Large intestine (tissue), 3 donors: ENCODE results near the gene BRINP2. TPM values are rescaled to one million over a fixed set of nuclear protein-coding genes. Genes with fewer than 3 reads are reported as not detected.

Experiments used
- DNase-seq, 2 donors: peaks; one replicate each; pipeline versions ENCODE4 v3.0.0 to v3.0.0-alpha.2; 2013
- H3K27ac ChIP-seq: one replicate; pipeline ENCODE4 v1.5.1; 2013; ENCODE audit warnings: low read length
- H3K27me3 ChIP-seq: 2 replicates; pipeline ENCODE4 v1.6.1; 2013; ENCODE audit warnings: low read length; ENCODE audit not compliant: control insufficient read depth, insufficient read depth
- H3K36me3 ChIP-seq: 2 replicates; pipeline ENCODE4 v1.6.1; 2013; ENCODE audit warnings: low read length; ENCODE audit not compliant: control insufficient read depth, insufficient read depth
- H3K4me1 ChIP-seq: one replicate; pipeline ENCODE4 v1.6.1; 2013; ENCODE audit warnings: low read length; ENCODE audit not compliant: control insufficient read depth, insufficient read depth
- H3K4me3 ChIP-seq: one replicate; pipeline ENCODE4 v1.5.1; 2013; ENCODE audit warnings: low read length
- H3K9me3 ChIP-seq: one replicate; pipeline ENCODE4 v1.6.1; 2013; ENCODE audit warnings: mild to moderate bottlenecking, low read depth, low read length, moderate library complexity; ENCODE audit not compliant: control insufficient read depth
- WGBS: methylation state at CpG from one replicate; pipeline ENCODE4 v1.1.5; 2013; ENCODE audit warnings: low lambda C conversion rate; ENCODE audit not compliant: insufficient coverage; 5-methylcytosine and 5-hydroxymethylcytosine counted together
- polyA plus RNA-seq: library from polyadenylated mRNA; unstranded; fragments of 120-200 nt; gene quantifications from one replicate; pipeline ENCODE4 v1.2.1, GENCODE V29; 2013

BRINP2 gene
- polyA plus RNA-seq, 1 donor = 0.12 TPM

DNA sequence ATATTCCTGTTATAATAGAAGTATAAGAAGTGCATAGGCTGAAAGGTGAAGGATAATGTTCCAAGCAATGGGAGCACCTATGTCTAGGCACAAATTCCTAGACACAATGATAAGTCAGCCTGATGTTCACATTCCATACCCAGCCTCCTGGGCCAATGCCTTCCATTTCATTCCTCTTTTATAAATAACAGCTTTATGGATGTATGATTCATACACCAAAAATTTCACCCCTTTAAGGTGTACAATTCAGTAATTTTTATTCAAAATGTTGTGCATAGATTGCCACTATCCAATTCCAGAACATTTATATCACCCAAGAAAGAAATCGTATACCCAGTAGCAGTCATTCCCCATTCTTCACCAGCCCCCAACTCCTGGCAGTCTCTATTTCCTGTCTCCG lies 118.8 kb downstream of the BRINP2 start:
- no peak overlapping the region for H3K27ac ChIP-seq
- H3K4me3 ChIP-seq = no peak overlapping the region
- H3K9me3 ChIP-seq = no peaks in the 10 kb centered on the region
- H3K36me3 ChIP-seq = no peaks in the 10 kb centered on the region
- whole genome bisulfite sequencing = 75% methylated on average over 1 of the region's 2 CpGs
- no peaks in the 10 kb centered on the region for H3K27me3 ChIP-seq
- H3K4me1 ChIP-seq = no peaks in the 10 kb centered on the region
- DNase-seq = no peak

DNA sequence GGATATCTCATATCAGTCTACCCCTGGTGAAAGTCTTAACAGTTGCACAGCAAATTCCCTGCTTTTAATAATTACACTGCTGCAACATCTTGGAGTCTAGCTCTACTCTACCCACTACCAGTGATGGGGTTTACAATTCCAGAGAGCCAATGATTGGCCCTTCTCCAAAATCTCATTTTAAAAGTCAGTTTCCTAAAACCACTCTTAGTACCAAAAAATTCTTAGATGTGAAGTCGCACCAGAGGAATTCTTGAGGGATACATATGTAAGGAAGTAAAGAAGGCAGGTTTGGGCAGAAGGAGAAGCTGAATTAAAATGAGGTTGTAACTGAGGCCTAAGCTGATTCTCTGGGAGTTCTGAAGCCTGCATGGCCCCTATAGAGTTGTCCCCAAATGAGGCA lies 129.7 kb downstream of the BRINP2 start:
- H3K9me3 ChIP-seq = no peaks in the 10 kb centered on the region
- no peaks in the 10 kb centered on the region for H3K4me1 ChIP-seq
- 86% methylated on average over 1 of the region's 1 CpG for WGBS
- H3K4me3 ChIP-seq = no peak overlapping the region
- no peaks in the 10 kb centered on the region for H3K36me3 ChIP-seq
- DNase-seq = no peak
- H3K27me3 ChIP-seq = peaks cover 7% of the 10 kb centered on the region
- no peak overlapping the region for H3K27ac ChIP-seq

DNA sequence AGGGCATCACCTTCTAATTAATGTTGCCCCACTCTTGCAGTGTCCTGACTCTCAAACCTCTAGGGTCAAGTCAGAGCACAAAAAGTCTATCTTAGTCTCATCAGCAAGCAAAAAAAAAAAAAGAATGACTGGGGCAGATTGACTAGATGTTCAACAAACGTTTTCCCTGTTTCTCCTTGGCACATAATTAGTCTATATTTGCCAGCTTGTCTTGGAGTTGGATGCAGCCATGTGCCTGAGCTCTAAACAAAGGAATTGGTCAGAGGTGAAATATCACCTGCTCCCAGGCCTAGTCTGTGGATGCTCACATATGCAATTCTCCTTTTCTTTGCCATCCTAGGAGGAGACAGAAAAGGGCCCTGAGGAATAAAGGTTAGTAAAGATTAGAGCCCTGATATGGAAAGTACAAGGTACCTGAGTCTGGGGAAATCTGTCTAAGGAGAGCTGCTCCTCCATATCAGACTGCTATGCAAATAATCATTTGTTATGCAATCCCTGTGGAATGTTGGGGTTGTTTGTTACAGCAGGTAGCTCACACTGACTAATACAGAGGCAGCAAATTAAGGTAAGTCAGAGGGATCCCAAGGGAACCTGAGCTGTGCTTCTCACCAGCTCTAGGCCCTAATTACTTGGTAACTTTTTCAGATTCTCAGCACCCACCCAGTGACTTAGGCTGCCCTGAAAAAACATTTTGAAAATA lies 130.8 kb downstream of the BRINP2 start:
- Histone ChIP-seq H3K36me3 (no peaks in the 10 kb centered on the region), H3K27me3 (peaks cover 11% of the 10 kb centered on the region), H3K4me3 (no peak overlapping the region), H3K4me1 (no peaks in the 10 kb centered on the region), H3K27ac (no peak overlapping the region), H3K9me3 (no peaks in the 10 kb centered on the region)
- DNase-seq = no peak
- no CpG with 5 or more reads among the region's 1 CpG for WGBS

GRCh38 chr1:177302357-177303044 lies 131.7 kb downstream of the BRINP2 start:
- WGBS = no CpG with 5 or more reads among the region's 7 CpGs
- peaks cover 15% of the 10 kb centered on the region for H3K27me3 ChIP-seq
- no peaks in the 10 kb centered on the region for H3K4me1 ChIP-seq
- DNase-seq = no peak
- H3K4me3 ChIP-seq = no peak overlapping the region
- no peaks in the 10 kb centered on the region for H3K36me3 ChIP-seq
- H3K27ac ChIP-seq = no peak overlapping the region
- no peaks in the 10 kb centered on the region for H3K9me3 ChIP-seq

- 65% methylated on average over 3 of the region's 11 CpGs for WGBS
- peaks cover 22% of the 10 kb centered on the region for H3K27me3 ChIP-seq
- no peak overlapping the region for H3K27ac ChIP-seq
- no peaks in the 10 kb centered on the region for H3K36me3 ChIP-seq
- no peaks in the 10 kb centered on the region for H3K9me3 ChIP-seq
- no peak for DNase-seq
- H3K4me3 ChIP-seq = no peak overlapping the region
- H3K4me1 ChIP-seq = no peaks in the 10 kb centered on the region
These were observed 134.6 kb downstream of the BRINP2 start for GRCh38 chr1:177305040-177306018.

DNA sequence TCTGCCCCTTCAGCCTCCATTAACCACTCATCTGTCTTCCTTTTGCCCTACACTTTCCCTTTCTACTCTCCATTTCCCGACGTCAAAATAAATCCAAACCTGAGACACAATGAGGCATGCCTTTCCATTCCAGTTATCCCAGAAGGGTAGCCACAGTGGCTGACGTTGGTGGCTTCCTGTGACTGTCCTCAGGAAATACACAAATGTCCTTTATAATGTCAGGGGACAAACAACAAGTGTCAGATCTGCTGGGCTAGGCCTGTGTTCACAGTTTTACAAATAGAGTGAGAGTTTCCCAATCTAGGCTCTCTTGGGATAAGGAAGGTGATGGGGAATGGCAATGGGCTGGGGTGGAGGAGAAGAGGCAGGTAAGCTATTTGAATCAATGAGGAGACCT lies 135.3 kb downstream of the BRINP2 start:
- Histone ChIP-seq H3K4me3 (no peak overlapping the region), H3K27me3 (peaks cover 23% of the 10 kb centered on the region), H3K27ac (no peak overlapping the region), H3K9me3 (no peaks in the 10 kb centered on the region), H3K36me3 (no peaks in the 10 kb centered on the region), H3K4me1 (no peaks in the 10 kb centered on the region)
- no CpG with 5 or more reads among the region's 3 CpGs for WGBS
- no peak for DNase-seq

GRCh38 chr1:177306981-177307380 lies 136.2 kb downstream of the BRINP2 start:
- no CpG with 5 or more reads among the region's 1 CpG for WGBS
- no peaks in the 10 kb centered on the region for H3K9me3 ChIP-seq
- H3K4me1 ChIP-seq = no peaks in the 10 kb centered on the region
- no peak overlapping the region for H3K4me3 ChIP-seq
- H3K36me3 ChIP-seq = no peaks in the 10 kb centered on the region
- no peak for DNase-seq
- H3K27ac ChIP-seq = no peak overlapping the region
- H3K27me3 ChIP-seq = peaks cover 23% of the 10 kb centered on the region

GRCh38 chr1:177307771-177308170 lies 137.0 kb downstream of the BRINP2 start:
- Histone ChIP-seq H3K27ac (no peak overlapping the region), H3K9me3 (no peaks in the 10 kb centered on the region), H3K4me1 (no peaks in the 10 kb centered on the region), H3K4me3 (no peak overlapping the region), H3K27me3 (peaks cover 23% of the 10 kb centered on the region), H3K36me3 (no peaks in the 10 kb centered on the region)
- no peak for DNase-seq

GRCh38 chr1:177309880-177310279 lies 139.1 kb downstream of the BRINP2 start:
- DNase-seq = no peak
- no peaks in the 10 kb centered on the region for H3K9me3 ChIP-seq
- peaks cover 23% of the 10 kb centered on the region for H3K27me3 ChIP-seq
- H3K4me1 ChIP-seq = no peaks in the 10 kb centered on the region
- no peak overlapping the region for H3K27ac ChIP-seq
- no CpG with 5 or more reads among the region's 2 CpGs for WGBS
- no peak overlapping the region for H3K4me3 ChIP-seq
- no peaks in the 10 kb centered on the region for H3K36me3 ChIP-seq

GRCh38 chr1:177310326-177310725 lies 139.6 kb downstream of the BRINP2 start:
- Histone ChIP-seq H3K9me3 (no peaks in the 10 kb centered on the region), H3K36me3 (no peaks in the 10 kb centered on the region), H3K27me3 (peaks cover 19% of the 10 kb centered on the region), H3K4me3 (no peak overlapping the region), H3K27ac (no peak overlapping the region), H3K4me1 (no peaks in the 10 kb centered on the region)
- no peak for DNase-seq
- WGBS = no CpG with 5 or more reads among the region's 1 CpG
